ENCODE results near the gene MYF6.

GRCh38 chr12:80720516-80720915 lies 13.1 kb downstream of the MYF6 start:
- TF ChIP-seq POLR2A (IDR thresholded peaks at IDR 0.05; ENCODE audit: low read length) (no peak), GATA1 (IDR thresholded peaks at IDR 0.05; ENCODE audit: low read depth, low read length) (no peak)
